GM18951 (cell line): ENCODE results near the gene ATP10B.

Source experiments
- POLR2A ChIP-seq: IDR thresholded peaks from 4 replicates; pipeline ENCODE4 v1.6.1; 2011; ENCODE audit warnings: mild to moderate bottlenecking; ENCODE audit not compliant: insufficient read length, insufficient read depth; ENCODE audit errors: extremely low read depth
- in situ Hi-C: fragments of 300-500 bp; cut with MboI; formaldehyde crosslinking; loops from one replicate; pipeline ENCODE4 v1.12.0; 2022; ENCODE audit warnings: low sequenced_read_pairs, mixed read lengths, inconsistent platforms; ENCODE audit not compliant: unreplicated experiment

ATP10B gene

DNA sequence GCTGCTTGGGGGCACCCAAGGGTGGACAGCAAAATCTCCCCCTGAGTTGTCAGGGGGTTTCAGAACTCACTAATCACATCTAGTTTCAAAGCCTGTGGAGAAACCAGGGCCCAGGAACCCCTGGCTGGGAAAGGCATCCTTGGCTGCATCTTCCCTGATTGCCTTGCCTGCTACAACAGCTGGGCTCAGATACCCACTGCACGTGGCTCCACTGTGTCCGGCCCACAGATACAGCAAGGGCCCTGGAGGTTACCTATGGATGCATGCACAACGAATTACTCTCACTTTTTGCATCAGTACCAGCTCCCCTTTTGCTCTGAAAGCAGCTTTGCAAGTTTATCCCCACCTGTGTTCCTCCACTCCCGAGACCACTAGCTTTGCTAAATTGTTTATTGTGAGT is 55.0 kb downstream of the ATP10B start:
- no peak for TF ChIP-seq POLR2A
- in situ Hi-C loops: no loop called here

- TF ChIP-seq POLR2A: no peak
- in situ Hi-C loops: no loop called here
Observed at GRCh38 chr5:160793530-160793899, 58.5 kb downstream of the ATP10B start.

DNA sequence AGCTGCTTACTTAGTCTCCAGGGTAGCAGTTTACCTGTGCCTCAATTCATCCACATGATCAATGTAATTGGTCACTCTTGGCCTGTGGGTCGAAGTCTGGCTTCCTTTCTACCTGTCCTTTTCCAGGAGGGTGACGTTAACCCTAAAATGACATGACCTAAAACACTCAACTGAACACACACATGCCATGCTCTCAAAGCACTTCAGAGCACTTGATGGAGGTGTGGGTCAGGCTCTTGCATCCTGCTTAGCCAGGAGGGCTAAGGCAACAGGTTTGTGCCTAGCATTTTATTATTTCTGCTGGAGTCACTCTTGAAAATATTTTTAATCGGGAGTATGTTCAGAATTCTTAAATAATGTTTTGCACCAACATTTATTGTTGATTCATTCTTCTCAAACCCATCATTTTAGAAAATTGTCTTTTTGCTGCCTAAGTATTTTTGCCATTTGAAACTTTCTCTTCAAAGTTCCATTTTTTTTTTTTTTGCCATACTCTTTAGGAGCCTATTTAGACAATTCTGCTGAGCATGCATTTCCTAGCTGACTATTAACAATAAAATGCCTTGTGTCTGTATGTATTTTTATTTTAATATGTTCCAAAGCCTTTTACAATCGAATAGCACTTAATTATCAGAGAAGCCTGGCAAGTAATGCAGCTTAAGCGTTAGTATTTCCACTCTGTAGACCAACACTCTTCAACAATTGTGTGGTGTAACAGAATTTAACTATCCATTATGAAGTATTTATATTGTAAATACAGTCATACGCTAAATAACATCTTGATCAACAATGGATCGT is 59.1 kb downstream of the ATP10B start:
- TF ChIP-seq POLR2A: no peak
- in situ Hi-C loops: no loop called here

DNA sequence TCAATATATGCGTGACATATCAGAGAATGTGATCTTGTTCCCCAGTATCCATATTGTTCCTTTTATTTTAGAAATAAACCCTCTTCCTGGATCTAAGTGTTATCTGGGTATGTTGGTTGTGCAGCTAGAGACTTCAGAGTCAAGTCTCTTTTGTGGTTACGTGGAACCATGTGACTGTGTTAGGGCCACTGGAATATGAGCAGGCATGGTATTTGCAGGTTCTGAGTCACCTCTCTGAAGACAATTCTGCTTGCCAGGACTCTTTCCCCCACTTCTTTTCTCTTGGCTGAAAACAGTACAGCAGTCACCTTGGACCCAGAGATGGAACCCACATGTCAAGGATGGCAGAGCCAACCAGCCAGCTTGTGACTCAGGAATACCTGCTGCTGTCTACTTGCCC is 59.7 kb downstream of the ATP10B start:
- in situ Hi-C loops: no loop called here
- no peak for TF ChIP-seq POLR2A

GRCh38 chr5:160789219-160789859 is 62.7 kb downstream of the ATP10B start:
- in situ Hi-C loops: no loop called here
- TF ChIP-seq POLR2A: no peak

DNA sequence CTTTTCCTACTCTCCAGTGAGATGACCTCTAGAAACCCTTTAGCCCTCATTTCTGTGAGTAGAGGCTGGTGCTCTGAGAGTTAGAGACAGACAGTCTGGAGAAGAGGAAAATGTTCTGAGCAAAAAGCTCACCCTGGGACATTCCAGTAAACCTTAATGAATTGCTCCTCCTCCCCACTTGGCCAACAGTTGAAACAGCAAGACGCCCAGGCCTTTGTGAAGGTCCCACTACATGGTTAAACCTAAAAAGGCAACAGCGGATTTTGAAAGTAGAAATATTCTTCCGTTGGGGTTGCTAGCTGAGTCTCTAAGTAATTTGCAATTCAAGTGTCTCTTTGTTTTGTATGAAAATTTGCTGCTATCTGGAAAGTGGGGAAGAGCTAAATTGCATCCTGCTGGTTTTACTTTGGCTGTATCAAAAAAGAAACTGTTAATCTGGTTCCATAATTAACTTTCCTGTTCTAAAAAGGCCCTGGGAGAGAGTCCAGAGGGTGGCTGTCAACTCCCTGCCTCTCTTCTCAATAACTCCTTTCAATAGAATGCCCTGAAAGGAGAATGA is 63.8 kb downstream of the ATP10B start:
- in situ Hi-C loops: no loop called here
- TF ChIP-seq POLR2A: no peak

DNA sequence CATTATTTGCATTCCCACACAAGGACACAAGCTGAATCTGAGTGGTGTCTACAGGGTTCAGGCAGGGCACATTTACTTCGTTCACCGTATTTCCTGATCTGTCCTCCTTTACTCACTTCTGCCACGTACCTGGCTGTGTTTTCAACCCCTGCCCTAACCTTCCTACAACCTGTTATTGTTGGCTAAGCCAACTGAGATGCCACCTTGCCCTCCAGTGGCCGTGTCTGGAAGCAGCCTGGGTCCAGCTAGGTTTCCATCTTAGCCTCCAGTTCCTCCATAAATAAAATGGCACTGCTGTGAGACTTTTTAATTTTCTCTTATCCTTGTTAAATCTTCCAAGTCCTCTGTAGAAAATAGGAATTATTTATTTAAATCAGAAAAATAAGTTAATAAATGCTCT is 64.8 kb downstream of the ATP10B start:
- in situ Hi-C loops: no loop called here
- TF ChIP-seq POLR2A: no peak

DNA sequence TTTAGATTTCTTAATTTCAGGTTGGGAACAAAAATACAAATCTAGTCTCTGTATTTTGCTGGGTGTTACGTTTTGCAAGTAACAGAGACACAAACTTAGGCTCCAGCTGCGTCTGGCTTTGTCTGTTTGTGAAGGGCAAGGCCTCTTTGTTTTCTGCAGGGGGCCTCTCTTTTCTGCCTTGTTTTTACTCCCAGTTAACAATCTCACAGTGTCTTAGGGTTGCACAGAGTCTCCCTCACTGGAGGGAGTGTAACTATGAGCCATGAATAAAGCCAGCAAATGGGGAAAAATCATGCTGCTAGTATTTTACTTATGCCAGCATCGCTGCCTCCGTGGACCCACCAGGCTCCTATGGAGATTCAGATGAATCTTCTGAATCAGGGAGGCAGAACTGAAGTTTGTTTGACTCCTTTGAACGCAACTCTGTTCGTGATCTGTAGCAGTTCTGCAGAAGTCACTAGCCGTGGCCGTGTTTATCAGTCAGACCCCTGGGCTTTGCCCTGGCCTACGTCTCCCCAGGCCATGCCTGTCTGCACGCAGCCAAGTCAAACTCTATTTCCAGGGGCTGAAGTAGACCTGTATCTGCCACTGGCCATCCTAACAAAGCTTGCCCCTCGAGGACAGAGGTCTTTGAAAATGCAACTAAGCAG is 77.2 kb downstream of the ATP10B start:
- in situ Hi-C loops: no loop called here
- TF ChIP-seq POLR2A: no peak

- in situ Hi-C loops: no loop called here
- no peak for TF ChIP-seq POLR2A
Observed at GRCh38 chr5:160773646-160774410, 78.2 kb downstream of the ATP10B start.

DNA sequence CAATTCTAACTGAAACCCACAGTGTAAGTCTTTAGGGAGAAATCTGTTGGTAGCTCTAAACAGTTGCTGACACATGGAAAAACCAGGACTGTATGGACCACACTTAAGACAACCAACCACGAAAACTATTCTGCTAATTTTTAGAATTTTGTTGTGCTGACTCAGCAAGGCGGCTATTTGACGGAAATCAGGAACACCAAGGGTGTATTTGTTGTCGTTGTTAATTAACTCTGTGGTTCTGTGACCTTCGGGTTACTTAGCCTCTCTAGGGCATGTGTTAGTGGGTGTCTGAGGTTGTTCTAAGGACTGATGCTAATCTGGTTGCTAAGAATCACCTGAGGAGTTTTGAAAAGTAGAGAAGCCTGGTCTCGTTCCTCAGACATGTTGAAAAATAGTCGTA is 79.2 kb downstream of the ATP10B start:
- in situ Hi-C loops: no loop called here
- TF ChIP-seq POLR2A: no peak

- in situ Hi-C loops: no loop called here
- no peak for TF ChIP-seq POLR2A
Observed at GRCh38 chr5:160770718-160771117, 81.3 kb downstream of the ATP10B start.

- no peak for TF ChIP-seq POLR2A
- in situ Hi-C loops: no loop called here
Observed at GRCh38 chr5:160769301-160769700, 82.7 kb downstream of the ATP10B start.

DNA sequence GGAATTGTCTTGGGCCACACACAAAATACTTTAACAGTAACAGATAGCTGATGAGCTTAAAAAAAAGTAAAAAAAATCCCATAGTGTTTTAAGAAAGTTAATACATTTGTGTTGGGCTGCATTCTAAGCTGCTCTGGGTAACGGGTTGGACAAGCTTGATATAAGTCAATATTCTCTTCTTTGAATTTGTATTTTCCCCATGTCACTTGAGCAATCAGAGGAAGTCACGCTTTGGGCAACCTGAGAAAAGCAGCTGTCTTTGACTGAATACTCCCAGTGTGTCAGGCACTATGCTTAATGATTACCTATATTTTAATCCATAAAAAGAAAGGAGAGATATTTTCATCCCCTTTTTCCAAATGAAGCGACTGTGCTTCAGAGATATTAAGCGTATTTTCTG is 84.9 kb downstream of the ATP10B start:
- TF ChIP-seq POLR2A: no peak
- in situ Hi-C loops: no loop called here
